HepG2 (cell line): ENCODE measurements around the gene GTF2H2C. TPM values are rescaled to one million over a fixed set of nuclear protein-coding genes. Genes with fewer than 3 reads are reported as not detected.
"Not testable (repeated sequence)": the region's sequence is repeated elsewhere in the genome, so short reads cannot be mapped to it uniquely, and the experiment has no call there.

Experiments
- ATAC-seq: fragments of 200-7000 bp; cut with Tn5 transposase; 3 replicates; pipeline ENCODE4 v1.9.1; 2020; ENCODE audit warnings: mild to moderate bottlenecking, moderate library complexity
- BruUV-seq: library from RNA; stranded (reverse); fragments of 400-500 nt; replicated peaks from 2 replicates; lab custom pipeline; 2021; lab: Mats Ljungman, UMichigan
- CTCF ChIA-PET: fragments of 300-600 bp; formaldehyde crosslinking; extraction: SDS; loops from one replicate; lab custom pipeline; 2021; ENCODE audit warnings: low total read pairs, inconsistent platforms, low intra/inter-chr PET ratio; lab: Yijun Ruan, JAX
- POLR2A ChIA-PET: fragments of 350-600 bp; sonication (Branson Sonifier 250); formaldehyde crosslinking; loops from one replicate; lab custom pipeline; 2020; ENCODE audit warnings: antibody characterized with exemption, inconsistent platforms; lab: Yijun Ruan, JAX
- DNase-seq: peaks from one replicate; pipeline ENCODE4 v3.0.0-alpha.2; 2015; ENCODE audit warnings: low spot score
- FAIRE-seq: peaks from 3 replicates; lab custom pipeline; 2011; peaks lifted over from hg19 to GRCh38; lab: Jason Lieb, UNC
- H2AFZ ChIP-seq: one replicate; pipeline ENCODE4 v1.6.1; 2011; ENCODE audit warnings: low read length, inconsistent platforms
- H3K27ac ChIP-seq: fragments of 300-600 bp; 3 replicates; pipeline ENCODE4 v1.8.0; 2011; ENCODE audit warnings: mixed run types, mild to moderate bottlenecking, mixed read lengths, low read length, inconsistent platforms; ENCODE audit not compliant: insufficient read depth; ENCODE audit errors: extremely low read length
- H3K27me3 ChIP-seq, 2 experiments: fragments of 200-600 bp in 1 of 2; 2 replicates in 1 of 2; 3 replicates in 1 of 2; pipeline versions ENCODE4 v1.6.0 to v1.8.0; 2011; ENCODE audit warnings: low read length in 2 of 2, mild to moderate bottlenecking in 2 of 2, moderate library complexity in 2 of 2, inconsistent platforms in 1 of 2; ENCODE audit not compliant: insufficient read depth in 2 of 2, control insufficient read depth in 1 of 2
- H3K36me3 ChIP-seq, 2 experiments: fragments of 200-600 bp in 1 of 2; replicated peaks in 1 of 2; 2 replicates in 1 of 2; 3 replicates in 1 of 2; pipeline versions ENCODE4 v1.5.1 to v1.8.0; 2011; ENCODE audit warnings: low read length in 2 of 2, inconsistent platforms in 1 of 2; ENCODE audit not compliant: insufficient read depth in 2 of 2, control insufficient read depth in 1 of 2
- H3K4me1 ChIP-seq: 2 replicates; pipeline ENCODE4 v1.5.1; 2012; ENCODE audit warnings: low read length, inconsistent platforms; ENCODE audit not compliant: insufficient read depth
- H3K4me2 ChIP-seq: 2 replicates; pipeline ENCODE4 v1.6.0; 2011; ENCODE audit warnings: low read depth, low read length, inconsistent platforms
- H3K4me3 ChIP-seq, 3 experiments: fragments of 200-600 bp in 1 of 3; sonication (generic), shearing (Covaris generic) in 1 of 3; replicated peaks in 1 of 3; 2 replicates each; pipeline ENCODE4 v1.5.1; 2011 to 2016; ENCODE audit warnings: low read length in 3 of 3, inconsistent platforms in 2 of 3, low read depth in 2 of 3, mild to moderate bottlenecking in 2 of 3, control low read depth in 1 of 3, mixed read lengths in 1 of 3; ENCODE audit not compliant: insufficient read depth in 1 of 3
- H3K79me2 ChIP-seq: one replicate; pipeline ENCODE4 v1.6.1; 2011; ENCODE audit warnings: low read length, inconsistent platforms; ENCODE audit not compliant: insufficient read depth
- H3K9ac ChIP-seq: 2 replicates; pipeline ENCODE4 v1.6.0; 2011; ENCODE audit warnings: mild to moderate bottlenecking, low read depth, low read length, inconsistent platforms; ENCODE audit not compliant: insufficient read depth
- H3K9me3 ChIP-seq: 2 replicates; pipeline ENCODE4 v1.5.1; 2012; ENCODE audit warnings: mild to moderate bottlenecking, low read length
- H4K20me1 ChIP-seq: 2 replicates; pipeline ENCODE4 v1.6.0; 2011; ENCODE audit warnings: inconsistent platforms, mild to moderate bottlenecking, low read length, moderate library complexity; ENCODE audit not compliant: insufficient read depth
- ATAD3A ChIP-seq: sonication (generic); formaldehyde crosslinking; IDR thresholded peaks from 2 replicates; pipeline ENCODE4 v1.4.0; 2020; ENCODE audit warnings: missing genetic modification reagents
- GLI4 ChIP-seq: sonication (generic); formaldehyde crosslinking; IDR thresholded peaks from 2 replicates; pipeline ENCODE4 v1.5.1; 2020; ENCODE audit warnings: missing genetic modification reagents, mild to moderate bottlenecking, moderate library complexity, borderline replicate concordance
- HNF1A ChIP-seq, 2 experiments: sonication (generic) in 1 of 2; formaldehyde crosslinking in 1 of 2; IDR thresholded peaks; 2 replicates each; pipeline versions ENCODE4 v1.4.0 to v1.6.1; 2016 to 2020; ENCODE audit warnings: borderline replicate concordance in 1 of 2, low read depth in 1 of 2, mild to moderate bottlenecking in 1 of 2, missing genetic modification reagents in 1 of 2
- MEIS1 ChIP-seq: sonication (generic); formaldehyde crosslinking; IDR thresholded peaks from 2 replicates; pipeline ENCODE4 v1.9.0; 2021; ENCODE audit warnings: mild to moderate bottlenecking, missing genetic modification reagents, moderate library complexity, borderline replicate concordance
- WGBS: methylation state at CpG from one replicate; pipeline ENCODE4 v1.1.6; 2017; ENCODE audit warnings: low lambda C conversion rate; 5-methylcytosine and 5-hydroxymethylcytosine counted together
- in situ Hi-C: cut with HindIII; loops from 2 replicates; pipeline ENCODE4 v1.10.0; 2017; ENCODE audit warnings: low pct_unique_long_range_greater_than_20kb; ENCODE audit not compliant: extremely low pct_ligation_motif_present
- intact Hi-C: fragments of 100-400 bp; cut with micrococcal nuclease; formaldehyde crosslinking; loops from one replicate; pipeline ENCODE4 v1.10.0; 2022; ENCODE audit not compliant: unreplicated experiment
- polyA plus RNA-seq, 8 experiments: library from polyadenylated mRNA; depleted of rRNA in 3 of 8; stranded (reverse) in 7 of 8; unstranded in 1 of 8; fragments of >200 nt; fragmentation: Illumina TruSeq in 4 of 8; extraction: Trizol in 4 of 8; gene quantifications; 2 replicates each; pipeline versions ENCODE4 v1.2.1 to v1.2.3, GENCODE V29; 2011 to 2016; ENCODE audit warnings: low read depth in 4 of 8, missing spikeins in 1 of 8, mixed read lengths in 1 of 8; ENCODE audit not compliant: insufficient read depth in 1 of 8
- total RNA-seq, 5 experiments: library from RNA; depleted of rRNA; stranded (reverse); fragments of >200 nt; fragmentation: Illumina TruSeq; extraction: Trizol; gene quantifications; 2 replicates each; pipeline ENCODE4 v1.2.3, GENCODE V29; 2016; ENCODE audit warnings: low read depth in 1 of 5
- TF ChIP-seq, protein P1 (sequence below): sonication (generic); formaldehyde crosslinking; IDR thresholded peaks from 2 replicates; pipeline ENCODE4 v1.8.1; 2023; ENCODE audit warnings: mild to moderate bottlenecking, inconsistent platforms, moderate library complexity, missing genetic modification reagents, borderline replicate concordance

The GTF2H2C gene
- total and polyA plus RNA-seq, 2 of the 13 experiments (the other 11 are each of a cell fraction or from before 2014, with no cell fraction given): 29.7 to 62.9 TPM

DNA sequence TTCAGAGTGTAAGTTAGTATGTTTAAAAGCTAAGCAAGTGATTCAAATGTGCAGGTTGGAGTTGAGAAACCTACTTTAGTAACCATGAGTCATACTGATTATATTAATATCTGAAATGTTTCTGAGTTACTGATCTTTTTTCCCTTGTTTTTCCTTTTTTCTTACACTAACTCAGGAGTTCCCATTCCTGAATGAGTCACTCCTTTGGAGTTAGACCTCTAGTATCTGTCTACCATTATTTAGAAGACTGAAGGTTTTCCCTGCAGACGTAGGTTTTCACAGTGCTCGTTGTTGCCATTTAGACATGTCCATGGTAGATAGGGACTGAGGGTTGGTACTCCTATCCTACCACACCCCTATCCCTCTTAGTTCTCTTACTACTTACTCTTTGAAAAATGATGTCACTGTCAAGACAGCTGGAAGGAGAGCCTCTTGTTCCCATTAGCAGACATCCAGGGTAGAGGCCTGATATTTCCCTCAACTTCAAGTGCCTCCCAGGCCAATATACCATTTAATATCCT lies 47.2 kb upstream of the GTF2H2C start (continued):
- TF ChIP-seq HNF1A (IDR thresholded peaks at IDR 0.05; ENCODE audit: low read depth): no peak
- no peak for TF ChIP-seq HNF1A (CRISPR knock-in tag; IDR thresholded peaks at IDR 0.05; ENCODE audit: borderline replicate concordance)
- TF ChIP-seq GLI4 (CRISPR knock-in tag): no peak
- no peak for TF ChIP-seq ATAD3A (CRISPR knock-in tag)
- TF ChIP-seq, protein P1, sequence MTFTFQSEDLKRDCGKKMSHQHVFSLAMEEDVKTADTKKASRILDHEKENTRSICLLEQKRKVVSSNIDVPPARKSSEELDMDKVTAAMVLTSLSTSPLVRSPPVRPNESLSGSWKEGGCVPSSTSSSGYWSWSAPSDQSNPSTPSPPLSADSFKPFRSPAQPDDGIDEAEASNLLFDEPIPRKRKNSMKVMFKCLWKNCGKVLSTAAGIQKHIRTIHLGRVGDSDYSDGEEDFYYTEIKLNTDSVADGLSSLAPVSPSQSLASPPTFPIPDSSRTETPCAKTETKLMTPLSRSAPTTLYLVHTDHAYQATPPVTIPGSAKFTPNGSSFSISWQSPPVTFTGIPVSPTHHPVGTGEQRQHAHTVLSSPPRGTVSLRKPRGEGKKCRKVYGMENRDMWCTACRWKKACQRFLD (CRISPR knock-in tag): no peak
- no peak for TF ChIP-seq MEIS1 (CRISPR knock-in tag)

- FAIRE-seq, intact Hi-C loops: not testable (repeated sequence)
Measured at GRCh38 chr5:69515570-69515969, 44.4 kb upstream of the GTF2H2C start.

More at GRCh38 chr5:69515570-69515969, 44.4 kb upstream of the GTF2H2C start:
- H2AFZ ChIP-seq, H3K9me3 ChIP-seq, in situ Hi-C loops, H3K4me2 ChIP-seq, ATAC-seq, CTCF ChIA-PET, H3K36me3 ChIP-seq, H3K79me2 ChIP-seq, H3K9ac ChIP-seq, H3K4me3 ChIP-seq, H3K27ac ChIP-seq, DNase-seq, H3K27me3 ChIP-seq, BruUV-seq, H4K20me1 ChIP-seq: not testable (repeated sequence)
- H3K4me1 ChIP-seq: peaks cover 45% of the 10 kb centered on the region
- POLR2A ChIA-PET: interaction anchor here (3.4 kb wide), 1 partner anchor 12 kb away, joined by 10 read pairs; no protein-coding TSS in a partner anchor
- no CpG with 5 or more reads among the region's 30 CpGs for WGBS
